ENCODE data around the gene VWA5B2. TPM values are rescaled to one million over a fixed set of nuclear protein-coding genes. Genes with fewer than 3 reads are reported as not detected.

Gene VWA5B2
- total RNA-seq, 1 experiment from 2014 or later = 2.7 TPM

GRCh38 chr3:184283681-184284080 is 54.3 kb downstream of the VWA5B2 start:
- no peak overlapping the region for H2BK12ac ChIP-seq (ENCODE audit: insufficient read length, low read depth, low read length)

More at GRCh38 chr3:184283681-184284080, 54.3 kb downstream of the VWA5B2 start:
- no peak overlapping the region for H3K23ac ChIP-seq (ENCODE audit: insufficient read length, low read depth, low read length)
- H3K4me1 ChIP-seq (ENCODE audit: insufficient read depth, low read length) = no peaks in the 10 kb centered on the region
- TF ChIP-seq CTCF (conservative IDR thresholded peaks at IDR 0.05) = no peak
- no peak overlapping the region for H2AK5ac ChIP-seq (ENCODE audit: insufficient read length, low read length)
- H3K14ac ChIP-seq (ENCODE audit: insufficient read depth, low read length) = no peak overlapping the region
- H4K8ac ChIP-seq (replicated peaks; ENCODE audit: insufficient read length, low read depth, low read length) = no peak overlapping the region
- WGBS (ENCODE audit: extremely low coverage, insufficient read length, low lambda C conversion rate) = no CpG with 5 or more reads among the region's 8 CpGs
- H3K27ac Mint-ChIP-seq = peak overlapping the region in 1 of 3 experiments; percentile 29; a peak in 1 of 7 replicates
- no peak overlapping the region for H2BK15ac ChIP-seq (ENCODE audit: low read depth, low read length)
- H2BK5ac ChIP-seq (ENCODE audit: insufficient read length, low read length) = no peak overlapping the region
- DNase-seq = no peak
- no peaks in the 10 kb centered on the region for H3K23me2 ChIP-seq (ENCODE audit: insufficient read length, low read depth, low read length, poor library complexity, severe bottlenecking)
- no peak overlapping the region for H3K4me2 ChIP-seq (ENCODE audit: insufficient read depth, insufficient read length, low read length)
- no peak overlapping the region for H3K9ac ChIP-seq (ENCODE audit: extremely low read depth, insufficient read length, low read length)
- H3K27me3 Mint-ChIP-seq (ENCODE audit: low read depth) = peaks cover 16% of the 10 kb centered on the region
- H2AFZ ChIP-seq (ENCODE audit: low read length) = no peak overlapping the region
- H4K20me1 ChIP-seq (ENCODE audit: control insufficient read depth, insufficient read depth, insufficient read length) = no peaks in the 10 kb centered on the region
- no peaks in the 10 kb centered on the region; a peak in 1 of 7 replicates for H3K36me3 Mint-ChIP-seq (ENCODE audit: insufficient read depth in 1 of 3, low read depth in 3 of 3)
- H2BK120ac ChIP-seq (ENCODE audit: low read depth, low read length, poor library complexity, severe bottlenecking) = no peak overlapping the region
- no peaks in the 10 kb centered on the region for H3K79me2 ChIP-seq (ENCODE audit: insufficient read depth, low read length)
- H3K9me3 Mint-ChIP-seq = no peaks in the 10 kb centered on the region
- no peak overlapping the region for H3K4ac ChIP-seq (ENCODE audit: low read depth, low read length)
- no peak overlapping the region for H3T11ph ChIP-seq (ENCODE audit: low read length)
- H3K4me1 Mint-ChIP-seq = peaks cover 0 to 5% of the 10 kb centered on the region in 2 experiments; a peak in 1 of 4 replicates
- H3K9me3 ChIP-seq (ENCODE audit: control insufficient read depth, low read depth, low read length) = no peaks in the 10 kb centered on the region
- no peak overlapping the region for H3K18ac ChIP-seq (ENCODE audit: insufficient read length, low read depth, low read length)
- no peaks in the 10 kb centered on the region for H3K27me3 ChIP-seq (ENCODE audit: insufficient read depth, low read length)
- H3K4me3 Mint-ChIP-seq = no peak overlapping the region
- H3K27ac ChIP-seq (ENCODE audit: insufficient read length, low read depth, low read length) = no peak overlapping the region
- no peaks in the 10 kb centered on the region for H3K79me1 ChIP-seq (ENCODE audit: insufficient read depth, low read depth, low read length, poor library complexity, severe bottlenecking)
- H3K56ac ChIP-seq (ENCODE audit: insufficient read length, low read depth, low read length) = no peak overlapping the region
- H4K91ac ChIP-seq (ENCODE audit: insufficient read length, low read depth, low read length) = no peak overlapping the region
- H4K5ac ChIP-seq (ENCODE audit: insufficient read length, low read depth, low read length) = no peak overlapping the region
- no peak overlapping the region for H2BK20ac ChIP-seq (ENCODE audit: low read depth, low read length, poor library complexity, severe bottlenecking)
